HG02610 (cell line): ENCODE measurements around the gene ZBTB49.
A peak's percentile ranks its signal among the peaks of the same experiment; 100 is the strongest.

Experiments
- ATAC-seq: cut with Tn5 transposase; IDR thresholded peaks from one replicate; pipeline ENCODE4 v1.9.1; 2021; ENCODE audit warnings: mild to moderate bottlenecking, moderate library complexity; ENCODE audit not compliant: unreplicated experiment

Gene ZBTB49

DNA sequence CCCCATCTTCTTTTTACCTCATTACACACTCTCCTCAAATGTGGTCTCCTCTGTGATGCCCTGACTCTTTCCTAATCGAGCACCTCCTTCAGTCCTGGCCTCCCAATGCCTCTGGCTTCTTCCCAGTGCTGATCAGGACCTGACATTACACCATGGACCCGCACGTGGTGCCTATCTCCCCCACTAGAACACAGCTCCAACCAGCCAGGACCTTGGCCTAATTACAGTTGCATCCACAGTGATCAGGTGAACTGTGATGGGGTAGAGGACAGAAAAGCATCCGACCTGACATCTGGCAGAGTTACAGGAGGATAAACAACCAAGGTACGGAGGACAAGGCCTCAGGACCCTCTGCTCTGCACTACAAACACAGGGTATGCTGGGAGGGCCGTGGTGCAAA, 12.5 kb upstream of the ZBTB49 start:
- no peak for ATAC-seq

GRCh38 chr4:4281787-4282186, 8.3 kb upstream of the ZBTB49 start:
- ATAC-seq = no peak

GRCh38 chr4:4284827-4285618, 5.0 kb upstream of the ZBTB49 start:
- ATAC-seq = no peak

DNA sequence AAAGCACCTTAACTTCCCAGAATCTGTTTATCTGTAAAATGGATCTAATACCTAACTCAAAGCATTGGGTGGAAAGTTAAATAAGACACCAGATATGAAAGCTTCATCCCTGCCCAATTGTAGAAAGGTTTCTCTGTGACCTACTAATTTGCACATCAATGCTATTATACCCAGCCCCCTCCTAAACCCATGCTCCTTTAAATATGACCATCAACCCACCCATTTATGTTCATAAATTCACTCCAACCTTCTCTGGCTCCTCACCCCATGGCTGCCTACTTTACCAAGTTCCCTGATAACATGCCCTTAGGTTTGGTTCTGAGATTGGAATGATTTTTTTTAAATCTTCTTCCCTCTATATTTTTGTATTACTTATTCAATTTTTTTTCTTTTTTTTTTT, 2.0 kb upstream of the ZBTB49 start:
- no peak for ATAC-seq

- ATAC-seq = no peak
These were observed 996 bp upstream of the ZBTB49 start for GRCh38 chr4:4289055-4289454.

DNA sequence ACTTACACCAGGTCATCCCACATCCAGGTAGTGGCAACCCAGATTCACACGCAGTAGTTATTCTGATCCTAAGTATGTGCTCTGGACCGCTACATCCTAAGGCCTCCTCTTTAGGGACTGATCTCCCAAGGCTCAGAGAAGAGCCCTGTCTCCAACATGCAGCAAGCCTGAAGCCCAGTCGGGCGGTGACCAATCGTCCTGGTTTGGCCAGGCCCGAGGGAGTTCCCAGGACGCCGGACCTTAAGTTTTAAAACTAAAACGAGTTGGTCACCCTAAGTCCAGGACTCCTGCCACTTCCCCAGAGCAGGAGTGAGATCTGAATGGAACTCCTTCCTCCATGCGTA, 482 bp upstream of the ZBTB49 start:
- peak; percentile 15 for ATAC-seq

GRCh38 chr4:4293279-4293678, 3.2 kb downstream of the ZBTB49 start:
- ATAC-seq = no peak

- ATAC-seq = no peak
These were observed 6.3 kb downstream of the ZBTB49 start for GRCh38 chr4:4296283-4296846.

GRCh38 chr4:4299006-4299405, 9.0 kb downstream of the ZBTB49 start:
- ATAC-seq = no peak

- no peak for ATAC-seq
These were observed 11.9 kb downstream of the ZBTB49 start for GRCh38 chr4:4302001-4302400.

DNA sequence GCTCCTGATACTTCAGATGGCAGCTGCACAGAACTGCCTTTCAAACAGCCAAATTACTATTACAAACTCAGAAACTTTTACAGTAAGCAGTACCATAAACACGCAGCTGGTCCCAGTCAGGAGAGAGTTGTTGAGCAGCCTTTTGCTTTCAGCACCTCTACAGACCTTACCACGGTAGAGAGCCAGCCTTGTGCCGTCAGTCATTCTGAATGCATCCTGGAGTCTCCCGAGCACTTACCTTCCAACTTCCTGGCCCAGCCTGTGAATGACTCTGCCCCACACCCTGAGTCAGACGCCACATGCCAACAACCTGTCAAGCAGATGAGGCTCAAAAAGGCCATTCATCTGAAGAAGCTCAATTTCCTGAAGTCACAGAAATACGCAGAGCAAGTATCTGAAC, 12.4 kb downstream of the ZBTB49 start:
- ATAC-seq = no peak

DNA sequence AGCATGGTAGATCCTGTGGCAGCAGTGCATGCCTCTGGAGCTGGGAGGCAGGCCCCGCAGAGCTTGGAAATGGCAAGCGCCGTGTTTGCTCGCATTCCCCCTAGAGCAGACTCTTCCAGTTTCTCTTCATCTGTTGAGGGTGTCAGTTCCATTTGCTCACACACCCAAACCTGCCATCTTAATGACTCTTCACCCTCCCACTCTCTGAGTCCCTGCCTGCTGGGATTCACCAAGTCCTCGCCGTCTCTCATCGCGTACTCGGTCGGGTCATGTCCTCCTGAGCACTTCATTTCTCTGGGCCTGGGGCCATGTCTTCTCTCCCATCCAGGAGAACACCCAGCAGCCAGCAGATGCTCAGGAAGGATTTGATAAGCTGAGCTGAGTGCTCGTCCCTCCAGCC, 16.9 kb downstream of the ZBTB49 start:
- no peak for ATAC-seq

GRCh38 chr4:4308800-4309441, 18.9 kb downstream of the ZBTB49 start:
- no peak for ATAC-seq

DNA sequence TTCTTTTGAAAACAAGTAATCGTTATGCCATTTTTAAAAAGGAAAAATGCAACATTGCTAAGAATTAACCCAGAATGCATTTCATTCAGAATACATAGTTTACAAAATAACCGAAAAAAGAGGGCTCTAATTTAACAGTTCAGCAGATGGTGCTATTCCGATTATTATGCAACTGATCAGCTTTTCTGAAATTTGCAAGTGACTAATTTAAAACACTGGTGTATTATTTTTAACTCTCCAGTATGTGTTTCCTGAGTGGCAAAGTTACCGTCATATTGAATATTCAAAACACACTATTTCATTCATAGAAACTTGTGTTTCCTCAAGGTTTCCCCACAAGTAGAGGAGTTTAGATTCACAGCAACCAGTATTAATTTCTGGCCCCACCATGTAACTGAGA, 21.1 kb downstream of the ZBTB49 start:
- no peak for ATAC-seq

GRCh38 chr4:4315461-4316149, 25.6 kb downstream of the ZBTB49 start:
- no peak for ATAC-seq

GRCh38 chr4:4316150-4316495, 26.1 kb downstream of the ZBTB49 start:
- ATAC-seq = no peak

- ATAC-seq = no peak
These were observed 27.6 kb downstream of the ZBTB49 start for GRCh38 chr4:4317496-4318232.

DNA sequence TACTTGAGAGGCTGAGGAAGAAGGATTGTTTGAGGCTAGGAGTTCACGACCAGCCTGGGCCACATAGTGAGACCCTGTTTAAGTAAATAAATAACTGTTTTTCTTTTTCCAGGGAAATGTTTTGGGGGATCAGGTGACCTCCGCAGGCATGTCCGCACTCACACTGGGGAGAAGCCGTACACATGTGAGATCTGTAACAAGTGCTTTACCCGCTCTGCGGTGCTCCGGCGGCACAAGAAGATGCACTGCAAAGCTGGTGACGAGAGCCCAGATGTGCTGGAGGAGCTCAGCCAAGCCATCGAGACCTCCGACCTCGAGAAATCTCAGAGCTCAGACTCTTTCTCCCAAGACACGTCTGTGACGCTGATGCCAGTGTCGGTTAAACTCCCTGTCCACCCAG, 30.5 kb downstream of the ZBTB49 start:
- ATAC-seq = no peak

- ATAC-seq = no peak
These were observed 31.1 kb downstream of the ZBTB49 start for GRCh38 chr4:4320951-4321714.

GRCh38 chr4:4321951-4322688, 32.1 kb downstream of the ZBTB49 start:
- ATAC-seq = no peak
